CD4-positive, alpha-beta T cell treated with Interleukin-12 subunit alpha and Interleukin-12 subunit beta, for 1 hour (primary cell): ENCODE measurements around the gene PPP1R37.

Experiments used
- DNase-seq: peaks from one replicate; pipeline ENCODE4 v3.0.0-alpha.2; 2020

The PPP1R37 gene

GRCh38 chr19:45175515-45176345, 82.8 kb downstream of the PPP1R37 start:
- DNase-seq = no peak

- DNase-seq = no peak
These were observed 84.9 kb downstream of the PPP1R37 start, which contains the start of gene TRAPPC6A for GRCh38 chr19:45177817-45178261. TSS of gene TRAPPC6A (minus strand) at chr19:45178237. CDS start at chr19:45178218, 19 bp downstream.

- DNase-seq = peak; percentile 100
These were observed 85.5 kb downstream of the PPP1R37 start, which contains the start of gene BLOC1S3 for GRCh38 chr19:45178262-45179071. TSS of gene BLOC1S3 (plus strand) at chr19:45178784. CDS start at chr19:45179297, 513 bp downstream.

GRCh38 chr19:45179072-45179891, 86.3 kb downstream of the PPP1R37 start:
- DNase-seq = peak; percentile 33

- no peak for DNase-seq
These were observed 87.0 kb downstream of the PPP1R37 start for GRCh38 chr19:45179892-45180370.

- no peak for DNase-seq
These were observed 88.0 kb downstream of the PPP1R37 start for GRCh38 chr19:45180936-45181335.

- DNase-seq = no peak
These were observed 89.8 kb downstream of the PPP1R37 start for GRCh38 chr19:45182758-45183157.

GRCh38 chr19:45184115-45184514, 91.1 kb downstream of the PPP1R37 start:
- no peak for DNase-seq

- no peak for DNase-seq
These were observed 93.7 kb downstream of the PPP1R37 start for GRCh38 chr19:45186509-45187334.

GRCh38 chr19:45187421-45188100, 94.6 kb downstream of the PPP1R37 start:
- DNase-seq = peak; percentile 63

GRCh38 chr19:45189971-45190370, 97.0 kb downstream of the PPP1R37 start:
- DNase-seq = no peak

GRCh38 chr19:45191375-45191774, 98.4 kb downstream of the PPP1R37 start:
- no peak for DNase-seq

GRCh38 chr19:45195764-45196163, 102.8 kb downstream of the PPP1R37 start:
- no peak for DNase-seq
